ENCODE measurements around the gene SECTM1.

The SECTM1 gene

GRCh38 chr17:82327289-82327688 lies 6.3 kb downstream of the SECTM1 start:
- DNase-seq, result no peak

- no peak for DNase-seq
Measured at GRCh38 chr17:82325286-82326180, 8.0 kb downstream of the SECTM1 start.

DNA sequence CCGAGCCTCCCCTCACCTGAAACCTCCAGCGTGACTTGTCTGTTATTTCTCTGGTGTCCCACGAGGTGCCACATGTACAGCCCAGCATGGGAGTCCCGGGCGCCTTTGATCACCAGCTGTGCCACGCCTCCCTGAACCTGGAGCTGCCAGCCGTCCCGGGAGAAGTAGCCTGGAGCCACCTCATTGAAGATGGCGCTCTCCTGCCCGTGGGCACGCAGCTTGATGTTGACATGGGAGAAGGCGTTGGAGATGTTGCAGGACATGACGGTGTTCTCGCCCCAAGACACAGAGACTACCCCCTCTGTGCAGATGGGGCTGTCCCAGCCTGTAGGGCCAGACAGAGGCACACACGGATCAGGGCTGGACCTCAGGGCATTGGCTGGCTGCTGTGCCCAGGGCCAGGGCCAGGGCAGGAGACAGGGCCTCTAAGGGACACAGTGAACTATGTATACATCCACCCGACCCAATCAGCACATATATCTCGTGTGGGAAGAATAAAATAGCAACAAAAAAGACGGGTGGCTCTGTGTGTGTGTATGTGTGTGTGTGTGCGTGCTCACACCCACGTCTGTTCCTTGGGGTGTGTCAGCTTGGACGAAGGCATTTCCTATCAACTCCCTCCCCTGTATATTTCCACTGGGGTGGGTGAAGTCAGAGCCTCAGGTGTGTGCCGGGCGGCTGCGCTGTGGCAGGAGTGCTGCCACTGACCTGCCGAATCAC lies 8.8 kb downstream of the SECTM1 start:
- DNase-seq, result no peak

GRCh38 chr17:82323514-82324234 lies 9.9 kb downstream of the SECTM1 start:
- no peak for DNase-seq

DNA sequence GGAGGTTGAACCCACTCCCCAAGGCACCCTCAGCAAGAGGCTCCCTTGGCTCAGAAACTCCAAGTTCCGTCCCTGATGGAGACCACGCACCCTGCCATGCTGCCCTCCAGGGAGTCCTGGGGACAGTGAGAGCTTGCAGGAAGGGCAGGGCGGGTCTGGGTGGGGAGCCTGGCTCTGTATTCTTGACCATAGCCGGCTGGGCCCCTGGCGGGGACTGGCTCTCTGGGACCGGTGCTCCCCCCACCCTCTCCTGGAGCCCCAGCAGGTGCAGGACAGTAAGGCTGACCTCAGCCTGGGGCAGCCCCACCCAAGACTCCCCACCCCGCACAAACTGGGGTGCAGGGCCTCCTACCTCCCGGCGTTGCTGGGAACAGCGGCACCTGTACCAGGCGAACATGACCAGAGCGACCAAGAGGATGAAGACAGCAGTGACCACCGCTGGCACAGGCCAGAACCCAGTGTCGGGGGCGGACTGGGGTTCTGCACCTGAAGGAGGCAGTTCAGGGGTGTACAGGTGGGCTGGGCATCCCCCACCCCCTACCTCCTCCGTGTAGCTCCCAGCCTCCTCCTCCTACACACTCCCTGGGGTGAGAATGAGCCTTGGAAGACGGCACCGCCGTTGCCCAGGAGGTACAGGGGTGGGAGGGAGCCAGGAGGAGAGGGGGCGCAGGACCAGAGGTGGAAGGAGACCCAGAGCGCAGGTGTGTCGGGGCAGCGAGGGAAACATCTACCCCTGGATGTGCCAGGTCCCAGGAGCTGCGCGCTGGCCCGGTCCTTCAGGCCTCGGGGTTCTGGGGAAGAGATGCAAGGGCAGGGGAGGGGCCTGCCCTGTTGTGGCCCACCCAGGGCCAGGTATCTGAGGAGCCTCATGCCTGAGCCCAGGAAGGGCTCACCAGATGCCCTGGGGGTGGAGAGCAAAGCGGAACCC lies 10.8 kb downstream of the SECTM1 start:
- DNase-seq, result no peak

- no peak for DNase-seq
Measured at GRCh38 chr17:82321947-82322466, 11.6 kb downstream of the SECTM1 start.

DNA sequence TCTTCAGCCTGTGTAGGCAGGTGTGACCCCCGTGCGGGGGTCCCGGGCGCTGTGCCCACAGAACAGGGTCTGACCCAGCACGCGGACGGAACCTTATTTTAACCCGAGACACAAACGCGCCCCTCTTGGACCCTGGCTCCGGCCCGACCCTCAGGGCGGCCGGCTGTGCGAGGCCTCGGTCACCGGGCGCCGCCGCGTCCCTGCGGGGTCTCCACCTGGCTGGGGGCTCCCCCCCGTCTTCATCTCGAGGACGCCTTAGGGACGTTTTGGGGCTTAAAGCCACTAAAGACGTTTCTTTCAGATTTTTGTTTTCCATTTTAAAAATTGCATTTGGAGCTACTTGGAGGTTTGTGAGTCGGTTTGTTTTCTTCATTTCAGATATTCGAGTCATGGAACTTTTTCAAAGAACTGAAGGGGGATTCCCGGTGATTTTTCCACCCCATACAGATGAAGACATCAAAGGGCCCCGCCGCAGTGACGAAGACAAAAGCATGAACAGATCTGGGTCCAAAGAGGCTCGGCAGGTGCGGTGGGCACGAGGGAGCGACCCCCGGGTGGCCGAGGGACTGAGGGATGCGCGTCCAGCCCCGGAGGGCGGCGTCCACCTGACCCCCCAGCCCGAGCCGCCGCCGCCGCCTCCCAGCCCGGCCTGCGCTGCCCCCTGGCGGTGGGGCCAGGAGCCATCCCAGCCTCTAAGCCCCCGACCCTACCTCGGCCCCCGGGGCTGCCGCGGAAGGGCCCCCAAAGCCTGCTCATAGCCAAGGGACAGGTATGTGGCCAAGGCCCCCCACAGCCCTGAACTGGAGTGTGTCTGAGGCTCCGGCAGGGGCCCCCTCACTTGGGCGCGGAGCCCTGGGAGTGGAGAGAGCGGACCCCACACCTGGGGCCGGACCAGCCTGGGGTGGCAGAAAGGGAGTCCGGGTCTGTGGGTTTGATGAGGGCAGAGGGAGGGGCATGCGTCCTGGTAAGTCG lies 12.3 kb downstream of the SECTM1 start:
- DNase-seq, result no peak

- no peak for DNase-seq
Measured at GRCh38 chr17:82320140-82320840, 13.3 kb downstream of the SECTM1 start.

DNA sequence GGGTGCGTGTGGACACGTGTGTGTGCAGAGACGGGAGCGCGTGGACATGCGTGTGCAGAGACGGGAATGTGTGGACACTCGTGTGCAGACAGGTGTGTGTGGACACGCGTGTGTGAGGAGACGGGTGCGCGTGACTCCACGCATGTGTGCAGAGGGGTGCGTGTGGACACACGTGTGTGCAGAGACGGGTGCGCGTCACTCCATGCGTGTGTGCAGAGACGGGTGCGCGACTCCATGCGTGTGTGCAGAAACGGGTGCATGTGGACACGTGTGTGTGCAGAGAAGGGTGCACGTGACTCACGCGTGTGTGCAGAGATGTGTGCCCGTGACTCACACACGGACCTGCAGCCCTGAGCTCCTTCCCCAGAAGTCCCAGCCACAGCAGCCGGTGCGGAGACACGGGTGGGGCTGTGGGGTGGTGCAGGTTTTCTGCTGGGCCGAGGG lies 13.9 kb downstream of the SECTM1 start:
- no peak for DNase-seq

DNA sequence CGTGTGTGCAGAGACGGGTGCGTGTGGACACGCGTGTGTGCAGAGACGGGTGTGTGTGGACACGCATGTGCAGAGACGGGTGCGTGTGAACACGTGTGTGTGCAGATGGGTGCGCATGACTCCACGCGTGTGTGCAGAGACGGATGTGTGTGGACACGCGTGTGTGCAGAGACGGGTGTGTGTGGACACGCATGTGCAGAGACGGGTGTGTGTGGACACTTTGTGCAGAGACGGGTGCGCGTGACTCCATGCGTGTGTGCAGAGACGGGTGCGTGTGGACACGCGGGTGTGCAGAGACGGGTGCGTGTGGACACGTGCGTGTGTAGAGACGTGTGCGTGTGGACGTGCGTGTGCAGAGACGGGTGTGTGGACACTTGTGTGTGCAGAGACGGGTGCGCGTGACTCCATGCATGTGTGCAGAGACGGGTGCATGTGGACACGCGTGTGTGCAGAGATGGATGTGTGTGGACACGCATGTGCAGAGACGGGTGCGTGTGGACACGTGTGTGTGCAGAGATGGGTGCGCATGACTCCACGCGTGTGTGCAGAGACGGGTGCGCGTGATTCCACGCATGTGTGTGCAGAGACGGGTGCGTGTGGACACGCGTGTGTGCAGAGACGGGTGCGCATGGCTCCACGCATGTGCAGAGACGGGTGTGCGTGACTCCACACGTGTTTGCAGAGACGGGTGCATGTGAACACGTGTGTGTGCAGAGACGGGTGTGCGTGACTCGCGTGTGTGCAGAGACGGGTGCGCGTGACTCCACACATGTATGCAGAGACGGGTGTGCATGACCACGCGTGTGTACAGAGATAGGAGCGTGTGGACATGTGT lies 14.6 kb downstream of the SECTM1 start:
- no peak for DNase-seq

- no peak for DNase-seq
Measured at GRCh38 chr17:82318169-82318498, 15.4 kb downstream of the SECTM1 start.

DNA sequence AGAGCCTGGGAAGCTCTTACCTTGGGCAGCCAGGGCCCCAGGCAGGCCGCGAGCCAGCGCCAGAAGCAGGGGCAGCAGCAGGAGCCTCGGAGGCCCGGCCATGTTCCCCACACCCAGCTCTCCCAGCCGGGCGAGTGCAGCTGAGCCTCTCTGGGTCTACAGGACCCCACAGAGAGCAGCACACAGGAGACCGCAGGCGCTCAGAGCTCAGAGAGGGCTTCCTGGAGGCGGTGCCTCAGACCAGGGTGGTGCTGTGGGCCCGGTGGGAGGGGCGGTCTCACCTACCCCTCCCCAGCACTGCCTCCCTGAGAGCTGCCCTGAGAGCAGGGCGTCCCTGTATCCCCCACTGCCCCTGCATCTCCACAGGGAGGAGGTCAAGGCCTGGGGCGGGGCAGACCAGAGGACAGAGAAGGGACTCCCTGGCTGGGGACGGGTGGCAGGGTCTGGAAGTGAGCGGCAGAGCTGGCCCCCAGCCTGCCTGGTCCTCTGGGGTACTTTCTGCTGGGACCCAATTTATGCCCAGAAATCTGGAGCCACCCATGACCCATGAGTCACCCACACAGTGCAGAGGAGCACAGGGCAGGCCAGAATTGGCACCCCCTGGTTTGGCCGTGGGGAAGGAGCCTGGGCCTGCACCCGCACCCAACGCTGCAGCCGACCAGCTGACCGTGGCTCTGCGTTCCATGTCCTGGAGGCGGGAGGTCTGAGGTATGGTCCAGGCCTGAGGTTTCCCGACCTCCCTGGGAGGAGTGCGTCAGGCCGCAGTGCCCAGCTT lies 16.0 kb downstream of the SECTM1 start, which contains the start of gene CD7:
Gene CD7 (minus strand): TSS at position 215 of the 775 bp plus-strand sequence. CDS start 113 bp downstream, at position 102.
- no peak for DNase-seq

GRCh38 chr17:82316651-82317393 lies 16.7 kb downstream of the SECTM1 start:
- DNase-seq, result no peak

GRCh38 chr17:82315703-82316358 lies 17.7 kb downstream of the SECTM1 start:
- DNase-seq, result no peak

- no peak for DNase-seq
Measured at GRCh38 chr17:82314727-82315605, 18.6 kb downstream of the SECTM1 start.

All from fibroblast of upper back skin (primary cell).